Myocyte (in vitro differentiated cells): ENCODE data around the gene VEGFC. TPM values are rescaled to one million over a fixed set of nuclear protein-coding genes. Genes with fewer than 3 reads are reported as not detected.

Experiments
- DNase-seq: peaks from one replicate; pipeline ENCODE4 v3.0.0-alpha.2; 2012; ENCODE audit warnings: low read depth
- total RNA-seq: library from RNA; depleted of rRNA; stranded (reverse); fragments of >200 nt; gene quantifications from 2 replicates; pipeline ENCODE4 v1.2.3, GENCODE V29; 2014

Gene VEGFC
- total RNA-seq, 1 donor from 2014 or later, result 13.0 TPM

GRCh38 chr4:176762661-176763308 is 29.9 kb downstream of the VEGFC start:
- DNase-seq, result peak; percentile 85

DNA sequence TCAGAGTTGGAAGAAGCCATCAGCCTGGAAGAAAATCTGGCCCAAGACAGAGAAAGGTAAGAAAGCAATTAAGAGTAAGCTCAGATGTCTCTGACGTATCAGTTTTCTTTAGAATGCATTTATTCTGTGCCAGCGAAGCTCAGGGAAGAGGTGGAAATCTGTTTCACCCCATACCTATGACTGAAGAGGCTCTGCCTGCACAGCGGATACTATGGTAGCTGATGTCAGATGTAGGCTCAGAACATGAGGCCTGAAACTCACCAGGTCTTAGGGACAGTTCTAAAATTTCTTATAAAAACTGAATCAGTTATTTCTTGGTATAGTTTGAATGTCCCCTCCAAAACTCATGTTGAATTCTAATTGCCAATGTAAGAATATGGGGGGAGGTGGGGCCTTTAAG is 30.9 kb downstream of the VEGFC start:
- DNase-seq, result no peak

DNA sequence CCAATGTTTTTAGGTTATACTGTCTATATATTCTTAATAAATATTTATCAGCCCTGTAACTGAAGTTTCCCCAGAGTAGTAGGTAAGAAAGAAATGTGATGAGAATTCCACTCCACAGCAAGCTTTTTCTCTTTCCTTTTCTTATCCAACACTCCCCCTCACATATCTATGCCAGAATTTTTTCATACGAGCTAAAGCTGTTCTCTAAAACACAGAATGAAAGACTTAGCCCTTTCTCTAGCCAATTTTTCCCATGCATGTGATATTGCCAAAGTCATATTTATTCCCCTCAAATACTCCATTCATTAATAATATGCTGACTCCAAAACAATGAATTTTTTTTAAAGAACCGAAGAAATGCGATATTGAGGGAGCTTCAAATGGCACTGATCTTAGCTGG is 32.3 kb downstream of the VEGFC start:
- DNase-seq, result no peak

DNA sequence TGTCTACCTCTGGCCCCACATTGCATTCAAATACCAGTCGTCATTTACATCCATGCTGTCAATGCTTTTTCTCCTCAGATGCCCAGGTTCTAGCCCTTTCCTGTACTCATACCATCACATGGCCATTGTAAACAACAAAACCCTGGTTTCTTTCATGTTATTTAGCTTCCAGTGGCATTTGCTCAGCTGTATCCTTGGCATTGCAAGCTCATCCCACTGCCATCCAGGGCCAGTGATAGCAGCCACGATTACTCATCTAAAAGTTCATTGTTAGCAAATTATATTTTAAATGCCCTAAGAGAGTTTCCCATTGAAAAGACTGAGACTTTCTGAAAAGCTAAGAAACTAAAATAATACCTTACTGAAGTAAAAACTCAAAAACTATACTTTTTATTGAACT is 34.0 kb downstream of the VEGFC start:
- DNase-seq, result peak; percentile 35

DNA sequence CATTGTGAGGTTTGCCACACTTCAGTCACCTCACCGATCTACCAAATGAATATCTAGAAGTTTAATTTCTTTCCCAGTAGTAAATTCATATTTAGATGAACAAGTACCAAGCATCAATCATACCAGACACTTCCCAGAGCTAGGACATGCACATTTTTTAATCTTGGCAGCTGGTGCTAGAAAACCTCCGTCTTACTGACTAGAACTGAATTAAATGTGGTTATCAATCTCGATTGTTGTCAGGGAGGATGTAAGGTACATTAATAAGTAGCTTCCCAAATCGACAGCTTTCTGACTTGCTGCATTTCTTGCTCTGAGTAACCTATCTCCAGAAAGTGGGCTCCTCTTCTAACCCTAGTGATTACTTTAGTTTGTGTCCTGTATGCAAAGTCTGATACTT is 34.4 kb downstream of the VEGFC start:
- no peak for DNase-seq

- no peak for DNase-seq
Observed at GRCh38 chr4:176755613-176756012, 37.1 kb downstream of the VEGFC start.

DNA sequence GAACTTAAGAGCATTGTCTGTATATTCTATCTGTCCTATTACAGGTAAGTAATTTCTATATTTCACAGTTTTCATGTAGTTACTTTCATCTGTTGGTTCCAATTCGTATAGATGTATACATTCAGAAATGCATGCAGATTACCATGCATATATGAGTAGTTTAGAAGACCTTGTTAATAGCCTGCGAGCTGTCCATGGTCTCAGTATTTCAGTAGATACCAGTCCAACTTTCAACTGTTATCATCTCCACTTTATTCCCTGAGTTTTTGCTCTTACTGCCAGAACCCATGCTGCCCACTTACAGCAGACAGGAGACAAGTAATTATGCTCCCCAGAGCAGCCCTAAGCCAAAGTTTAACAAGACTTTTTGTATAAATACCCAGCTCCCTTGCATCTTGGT is 37.7 kb downstream of the VEGFC start:
- no peak for DNase-seq

GRCh38 chr4:176753049-176753448 is 39.7 kb downstream of the VEGFC start:
- DNase-seq, result peak; percentile 77

DNA sequence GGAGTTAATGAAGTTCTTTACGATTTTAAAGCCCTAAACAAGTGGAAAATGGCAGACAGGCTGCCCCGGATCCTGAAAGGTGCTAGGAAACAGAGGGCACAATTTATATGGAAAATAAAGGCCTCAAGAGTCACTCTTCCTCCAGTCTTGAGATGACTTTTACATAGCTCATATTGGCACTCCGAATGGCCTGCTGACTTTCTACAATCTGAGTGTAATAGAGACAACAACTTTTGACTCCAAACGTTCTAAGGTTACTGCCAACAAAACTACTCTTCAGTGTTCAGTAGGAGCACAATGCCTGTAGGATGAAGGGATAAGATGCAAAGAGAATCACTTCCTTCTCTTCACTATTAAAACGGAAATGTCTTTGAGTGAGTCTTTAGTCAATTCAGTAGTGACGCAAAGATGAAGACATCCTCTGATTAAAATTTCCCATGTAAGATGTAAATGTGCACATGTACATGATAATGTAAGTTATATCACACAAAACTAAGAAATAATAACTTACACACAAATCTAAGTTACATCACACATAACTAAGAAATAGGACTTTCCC is 40.5 kb downstream of the VEGFC start:
- DNase-seq, result no peak

GRCh38 chr4:176751061-176751460 is 41.7 kb downstream of the VEGFC start:
- no peak for DNase-seq

- no peak for DNase-seq
Observed at GRCh38 chr4:176746846-176747245, 45.9 kb downstream of the VEGFC start.

DNA sequence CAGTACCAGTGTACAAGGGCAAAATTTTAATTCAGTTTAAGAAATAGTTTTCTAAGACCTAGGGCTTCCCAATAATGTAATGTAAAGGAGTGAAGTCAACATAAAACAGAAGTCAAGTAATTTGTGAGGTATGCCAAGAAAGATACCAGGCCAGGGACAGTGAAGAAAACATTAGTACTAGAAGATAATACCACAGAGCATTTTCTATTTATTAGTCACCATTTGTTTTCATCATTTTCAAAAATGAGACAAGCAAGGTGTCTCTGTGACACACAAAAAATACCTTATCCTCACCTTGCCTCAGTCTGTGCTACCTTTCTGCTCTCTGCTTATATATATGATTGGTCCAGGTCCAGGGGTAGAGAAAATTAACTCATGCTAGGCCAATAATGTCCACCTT is 46.8 kb downstream of the VEGFC start:
- DNase-seq, result no peak

- DNase-seq, result no peak
Observed at GRCh38 chr4:176744091-176744490, 48.6 kb downstream of the VEGFC start.

- no peak for DNase-seq
Observed at GRCh38 chr4:176742211-176742610, 50.5 kb downstream of the VEGFC start.

- no peak for DNase-seq
Observed at GRCh38 chr4:176741253-176741652, 51.5 kb downstream of the VEGFC start.

DNA sequence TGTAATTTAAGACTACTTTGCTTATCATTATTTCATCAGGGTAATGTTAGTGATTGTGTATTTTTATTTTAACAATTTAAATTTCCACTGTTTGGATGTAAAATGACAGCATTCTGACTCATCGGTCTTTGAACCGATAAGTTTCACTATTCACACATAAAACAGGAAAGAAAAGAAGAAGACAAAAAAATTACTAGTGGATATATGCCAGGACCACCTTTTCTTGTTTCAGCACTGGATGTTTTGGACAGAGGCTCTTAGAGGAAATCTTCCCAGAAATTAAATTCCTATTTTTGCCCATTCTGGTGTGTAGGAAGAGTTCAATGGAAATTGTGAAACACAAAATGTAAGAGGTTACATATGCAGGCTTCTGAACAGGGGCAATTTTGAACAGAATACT is 57.4 kb downstream of the VEGFC start:
- no peak for DNase-seq

DNA sequence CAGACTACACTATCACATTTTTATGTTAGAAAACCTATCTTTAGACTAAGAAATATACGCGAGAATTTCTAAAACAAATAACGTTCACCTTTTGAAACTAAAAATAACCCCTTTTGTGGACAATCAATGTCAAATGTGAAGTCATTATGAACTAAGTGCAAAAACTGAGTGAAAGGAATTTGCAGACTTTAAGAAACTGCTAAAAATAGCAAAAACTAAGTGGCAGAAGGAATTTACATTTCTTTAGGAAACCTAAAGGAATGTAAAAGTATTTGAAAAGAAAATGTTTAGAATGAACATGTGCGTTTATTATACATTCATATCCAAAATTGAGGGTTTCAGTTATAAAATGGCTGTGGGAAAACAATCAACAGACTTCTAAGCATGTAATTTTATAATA is 58.3 kb downstream of the VEGFC start:
- DNase-seq, result no peak

DNA sequence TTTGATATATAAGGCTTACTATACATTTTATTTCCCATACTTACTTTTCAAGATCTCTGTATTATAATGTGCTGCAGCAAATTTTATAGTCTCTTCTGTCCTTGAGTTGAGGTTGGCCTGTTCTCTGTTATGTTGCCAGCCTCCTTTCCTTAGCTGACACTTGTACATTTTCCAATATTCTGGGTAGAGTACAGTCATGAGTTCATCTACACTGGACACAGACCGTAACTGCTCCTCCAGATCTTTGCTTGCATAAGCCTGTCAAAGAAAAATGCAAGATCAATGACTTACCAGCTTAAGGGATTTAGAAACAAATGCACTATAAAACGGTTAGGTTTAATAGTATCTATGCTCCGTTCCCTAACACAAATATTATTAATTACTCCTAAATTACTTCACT is 63.2 kb downstream of the VEGFC start:
- no peak for DNase-seq

DNA sequence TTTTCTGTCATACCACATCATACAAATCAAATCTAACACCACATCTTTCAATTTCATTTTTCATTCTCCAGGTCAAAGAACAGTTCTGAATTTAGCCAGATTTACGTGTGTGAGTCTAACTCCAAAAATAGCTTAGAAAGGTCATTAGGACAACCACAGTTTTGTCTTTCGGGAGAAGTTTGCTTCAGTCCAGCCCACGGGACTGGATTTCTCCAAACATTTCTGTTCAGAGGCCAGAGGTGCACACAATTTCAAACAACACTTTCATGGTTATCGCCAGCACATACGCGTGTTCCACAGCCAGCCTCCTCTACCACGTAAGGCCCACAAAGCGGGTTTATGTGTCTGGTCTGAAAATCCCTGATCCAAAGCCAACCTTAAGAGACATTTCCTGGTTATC is 65.9 kb downstream of the VEGFC start:
- peak; percentile 71 for DNase-seq

GRCh38 chr4:176721459-176721858 is 71.3 kb downstream of the VEGFC start:
- DNase-seq, result no peak

- no peak for DNase-seq
Observed at GRCh38 chr4:176718881-176719280, 73.8 kb downstream of the VEGFC start.

- no peak for DNase-seq
Observed at GRCh38 chr4:176717237-176717636, 75.5 kb downstream of the VEGFC start.

- no peak for DNase-seq
Observed at GRCh38 chr4:176709417-176709816, 83.3 kb downstream of the VEGFC start.
